Adrenal gland (tissue), 12 donors: ENCODE measurements around the gene MAPK4. TPM values are rescaled to one million over a fixed set of nuclear protein-coding genes. Genes with fewer than 3 reads are reported as not detected.

Experiments used
- DNase-seq, 7 donors: peaks; one replicate each; pipeline ENCODE4 v3.0.0-alpha.2; 2019 to 2020
- H3K27ac ChIP-seq, 5 donors: fragments of 200-600 bp; sonication (generic) in 4 of 5; 1 replicate in 3 of 5; 2 replicates in 2 of 5; pipeline versions ENCODE4 v1.5.1 to v1.8.0; 2016 to 2020; ENCODE audit warnings: mild to moderate bottlenecking in 1 of 5
- H3K27me3 ChIP-seq: fragments of 200-600 bp; 2 replicates; pipeline ENCODE4 v1.8.0; 2021
- H3K36me3 ChIP-seq, 2 donors: fragments of 200-600 bp; replicated peaks in 1 of 2; 1 replicate in 1 of 2; 2 replicates in 1 of 2; pipeline versions ENCODE4 v1.5.1 to v1.8.0; 2018 to 2022
- H3K4me1 ChIP-seq, 2 donors: fragments of 200-600 bp; replicated peaks in 1 of 2; 1 replicate in 1 of 2; 2 replicates in 1 of 2; pipeline versions ENCODE4 v1.5.1 to v1.8.0; 2018 to 2021
- H3K4me3 ChIP-seq, 4 donors: fragments of 200-600 bp; sonication (generic) in 3 of 4; one replicate each; pipeline ENCODE4 v1.5.1; 2016 to 2018
- H3K9me3 ChIP-seq, 3 donors: fragments of 200-600 bp; sonication (generic) in 1 of 3; replicated peaks in 1 of 3; 1 replicate in 2 of 3; 2 replicates in 1 of 3; pipeline versions ENCODE4 v1.5.1 to v1.8.0; 2016 to 2021
- CTCF ChIP-seq, 6 experiments: fragments of 450-650 bp in 4 of 6; fragments of 200-600 bp in 2 of 6; sonication (generic) in 1 of 6; IDR thresholded peaks; 1 replicate in 5 of 6; 2 replicates in 1 of 6; pipeline versions ENCODE4 v1.5.1 to v1.8.0; 2016 to 2021; ENCODE audit warnings: antibody characterized with exemption in 6 of 6, mild to moderate bottlenecking in 2 of 6, moderate library complexity in 1 of 6
- POLR2A ChIP-seq, 2 donors: fragments of 450-650 bp; IDR thresholded peaks; one replicate each; pipeline ENCODE4 v1.6.1; 2017; ENCODE audit warnings: antibody characterized with exemption in 2 of 2, mild to moderate bottlenecking in 2 of 2, moderate library complexity in 1 of 2
- WGBS, 4 donors: extraction: QIAGEN DNeasy Blood & Tissue Kit in 2 of 4; methylation state at CpG; one replicate each; pipeline versions ENCODE4 v1.1.5 to v1.1.7; 2013 to 2017; 5-methylcytosine and 5-hydroxymethylcytosine counted together
- intact Hi-C, 2 donors: fragments of 100-400 bp; cut with DNase I; formaldehyde crosslinking; loops; one replicate each; pipeline versions ENCODE4 v1.14.1 to v1.15.0; 2022 to 2023
- polyA plus RNA-seq, 3 donors: library from polyadenylated mRNA; stranded (reverse); fragments of 200-250 nt in 2 of 3; fragments of 350-450 nt in 1 of 3; fragmentation: Illumina TruSeq in 1 of 3; extraction: RNeasy Lipid Tissue Mini Kit (QIAGEN cat#74804) in 1 of 3; gene quantifications; one replicate each; pipeline ENCODE4 v1.2.3, GENCODE V29; 2013 to 2014
- total RNA-seq, 9 donors: library from RNA; depleted of rRNA in 4 of 9; stranded (reverse); fragments of >200 nt in 4 of 9; fragments of 120-200 nt in 1 of 9; fragmentation: NEBNext Ultra II Directional in 1 of 9; extraction: Animal tissue kit (Norgen Biotek cat#: 25700) in 1 of 9; gene quantifications; one replicate each; pipeline versions ENCODE4 v1.1.0 to v1.2.4, GENCODE V29; 2013 to 2023
- donor health status: healthy with polysubstance abuse.
- donor health status: Bipolar disorder and iron deficiency.
- donor health status: DM: yes; HTN: yes; CAD: no.
- donor health status: DM: no; HTN: no; CAD: no.
- donor health status: DM: no; HTN: no; CAD: no.
- donor health status: DM: yes; HTN: yes; CAD: no.

Gene MAPK4
- total and polyA plus RNA-seq, 12 donors: 16.3 to 231 (median 33.9) TPM

GRCh38 chr18:50734342-50734741, 174.5 kb downstream of the MAPK4 start:
- TF ChIP-seq CTCF (IDR thresholded peaks at IDR 0.05) (no peak), POLR2A (IDR thresholded peaks at IDR 0.05) (no peak)
- DNase-seq: no peak
- Histone ChIP-seq H3K4me1 (no peaks in the 10 kb centered on the region), H3K27ac (no peak overlapping the region), H3K4me3 (no peak overlapping the region), H3K36me3 (no peaks in the 10 kb centered on the region), H3K27me3 (no peaks in the 10 kb centered on the region), H3K9me3 (no peaks in the 10 kb centered on the region)
- intact Hi-C loops: no loop called here
- 64 to 82% (median 74%) methylated on average over 6 to 8 of the region's 8 CpGs for WGBS, 4 donors

- no peak for TF ChIP-seq CTCF (IDR thresholded peaks at IDR 0.05)
- no peak for TF ChIP-seq POLR2A (IDR thresholded peaks at IDR 0.05)
- intact Hi-C loops: no loop called here
- H3K4me3 ChIP-seq: no peak overlapping the region
- no peak for DNase-seq
- 94 to 96% (median 95%) methylated on average over 5 of the region's 5 CpGs for WGBS, 4 donors
- no peaks in the 10 kb centered on the region for H3K4me1 ChIP-seq
- no peaks in the 10 kb centered on the region for H3K27me3 ChIP-seq
- no peaks in the 10 kb centered on the region for H3K9me3 ChIP-seq
- H3K36me3 ChIP-seq: no peaks in the 10 kb centered on the region
- H3K27ac ChIP-seq: no peak overlapping the region
Measured at GRCh38 chr18:50734886-50735285, 175.0 kb downstream of the MAPK4 start.

GRCh38 chr18:50737127-50737526, 177.2 kb downstream of the MAPK4 start:
- intact Hi-C loops: no loop called here
- no peaks in the 10 kb centered on the region for H3K4me1 ChIP-seq
- H3K9me3 ChIP-seq: no peaks in the 10 kb centered on the region
- no peaks in the 10 kb centered on the region for H3K36me3 ChIP-seq
- no peak overlapping the region for H3K27ac ChIP-seq
- TF ChIP-seq CTCF (IDR thresholded peaks at IDR 0.05) (no peak), POLR2A (IDR thresholded peaks at IDR 0.05) (no peak)
- no peak for DNase-seq
- 36 to 46% (median 42%) methylated on average over 1 to 3 of the region's 3 CpGs for WGBS, 4 donors
- no peaks in the 10 kb centered on the region for H3K27me3 ChIP-seq
- no peak overlapping the region for H3K4me3 ChIP-seq

- Histone ChIP-seq H3K9me3 (peaks cover 0 to 5% (median 0%) of the 10 kb centered on the region in 3 donors), H3K4me3 (no peak overlapping the region), H3K27me3 (no peaks in the 10 kb centered on the region), H3K36me3 (no peaks in the 10 kb centered on the region), H3K4me1 (no peaks in the 10 kb centered on the region), H3K27ac (no peak overlapping the region)
- 61 to 80% (median 74%) methylated on average over 7 of the region's 7 CpGs for WGBS, 4 donors
- TF ChIP-seq CTCF (IDR thresholded peaks at IDR 0.05): no peak
- TF ChIP-seq POLR2A (IDR thresholded peaks at IDR 0.05): no peak
- intact Hi-C loops: no loop called here
- DNase-seq: peak in 1 of 7 donors; percentile 32
Measured at GRCh38 chr18:50738098-50738757, 178.3 kb downstream of the MAPK4 start.
